OCI-LY3 (cell line): ENCODE results near the gene PER3.

Experiments
- EZH2phosphoT487 ChIP-seq: fragments of 200-600 bp; shearing (Covaris generic); IDR thresholded peaks from 2 replicates; pipeline ENCODE4 v1.6.1; 2018; ENCODE audit warnings: antibody characterized with exemption, mixed run types, low read depth
- TF ChIP-seq, protein P1 (sequence below): fragments of 200-600, 300-600 bp; sonication (generic); IDR thresholded peaks from 2 replicates; pipeline ENCODE4 v1.5.1; 2014; ENCODE audit warnings: antibody characterized with exemption, low read length, low read depth

DNA sequence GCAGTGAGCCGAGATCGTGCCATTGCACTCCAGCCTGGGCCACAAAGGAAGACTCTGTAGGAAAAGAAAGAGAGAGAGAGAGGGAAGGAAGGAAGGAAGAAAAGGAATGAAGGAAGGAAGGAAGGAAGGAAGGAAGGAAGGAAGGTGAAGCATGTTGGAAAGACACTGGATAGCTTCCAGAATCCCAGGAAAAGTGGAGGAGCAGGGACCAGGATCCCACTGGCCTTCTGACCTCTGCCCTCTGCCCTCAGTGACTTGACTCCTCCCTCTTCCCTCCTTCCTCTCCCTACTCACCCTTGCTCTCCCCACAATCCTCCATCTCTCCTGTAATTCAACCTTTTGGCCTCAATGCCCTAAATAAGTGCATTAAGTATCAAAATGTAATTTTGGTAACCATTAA is 72.9 kb downstream of the PER3 start:
- TF ChIP-seq, protein P1, sequence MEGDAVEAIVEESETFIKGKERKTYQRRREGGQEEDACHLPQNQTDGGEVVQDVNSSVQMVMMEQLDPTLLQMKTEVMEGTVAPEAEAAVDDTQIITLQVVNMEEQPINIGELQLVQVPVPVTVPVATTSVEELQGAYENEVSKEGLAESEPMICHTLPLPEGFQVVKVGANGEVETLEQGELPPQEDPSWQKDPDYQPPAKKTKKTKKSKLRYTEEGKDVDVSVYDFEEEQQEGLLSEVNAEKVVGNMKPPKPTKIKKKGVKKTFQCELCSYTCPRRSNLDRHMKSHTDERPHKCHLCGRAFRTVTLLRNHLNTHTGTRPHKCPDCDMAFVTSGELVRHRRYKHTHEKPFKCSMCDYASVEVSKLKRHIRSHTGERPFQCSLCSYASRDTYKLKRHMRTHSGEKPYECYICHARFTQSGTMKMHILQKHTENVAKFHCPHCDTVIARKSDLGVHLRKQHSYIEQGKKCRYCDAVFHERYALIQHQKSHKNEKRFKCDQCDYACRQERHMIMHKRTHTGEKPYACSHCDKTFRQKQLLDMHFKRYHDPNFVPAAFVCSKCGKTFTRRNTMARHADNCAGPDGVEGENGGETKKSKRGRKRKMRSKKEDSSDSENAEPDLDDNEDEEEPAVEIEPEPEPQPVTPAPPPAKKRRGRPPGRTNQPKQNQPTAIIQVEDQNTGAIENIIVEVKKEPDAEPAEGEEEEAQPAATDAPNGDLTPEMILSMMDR: no peak
- TF ChIP-seq EZH2phosphoT487: no peak
